ENCODE measurements around the gene CDC42EP4. TPM values are rescaled to one million over a fixed set of nuclear protein-coding genes. Genes with fewer than 3 reads are reported as not detected.

CDC42EP4 gene
- total and polyA plus RNA-seq, 2 donors from 2014 or later, result 26.2 to 76.9 TPM

DNA sequence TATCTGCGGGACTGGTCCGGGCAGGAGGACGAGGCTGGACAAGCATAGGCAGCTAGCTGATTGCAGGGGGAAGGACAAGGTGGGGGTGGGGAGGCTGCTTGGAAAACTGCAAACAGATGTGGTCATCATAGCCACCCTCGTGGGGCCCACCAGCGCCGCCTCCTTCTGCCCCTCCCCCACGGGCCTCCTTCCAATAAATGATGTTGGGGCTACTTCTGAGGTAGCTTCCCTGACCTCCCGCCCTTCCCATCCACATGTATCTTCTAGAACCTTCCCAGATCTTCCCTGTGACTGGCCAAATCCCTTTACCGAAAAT, 12.3 kb upstream of the CDC42EP4 start:
- FAIRE-seq, result no peak

DNA sequence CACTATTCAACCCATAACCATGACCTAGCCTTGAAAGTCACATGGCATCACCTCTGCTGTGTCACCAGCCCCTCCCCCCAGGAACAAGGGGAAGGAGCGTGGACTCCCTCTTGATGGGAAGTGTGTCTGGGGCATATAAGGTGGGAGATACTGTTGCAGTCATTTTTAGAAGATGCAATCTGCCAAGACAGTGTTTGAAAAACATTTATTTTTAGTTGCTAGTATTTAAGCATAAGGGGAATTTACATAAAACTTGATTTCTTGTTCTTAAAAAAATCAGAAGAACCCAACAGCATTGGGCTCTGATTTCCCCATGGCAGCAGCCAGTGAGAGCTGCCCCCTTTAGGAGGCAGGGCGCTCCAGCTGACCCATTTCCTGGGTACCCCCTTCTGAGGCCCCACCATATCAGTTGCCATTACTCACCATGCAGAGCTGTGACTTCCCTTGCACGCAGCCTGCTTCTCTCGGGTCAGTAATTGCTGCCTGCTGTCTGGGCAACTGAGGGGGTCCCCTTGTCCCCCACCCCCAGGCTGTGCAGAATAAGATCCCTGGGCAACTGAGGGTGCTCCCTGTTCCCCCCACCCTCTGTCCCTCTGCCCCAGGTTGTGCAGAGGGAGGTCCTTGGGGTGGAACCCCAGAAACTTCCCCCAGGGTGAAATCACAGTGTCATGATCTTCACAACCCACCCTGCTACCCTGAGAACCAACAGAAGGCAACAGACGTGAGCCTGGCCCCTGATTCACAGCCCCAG, 11.8 kb upstream of the CDC42EP4 start:
- no peaks in the 10 kb centered on the region for H3K27me3 ChIP-seq (ENCODE audit: control insufficient read depth, insufficient read depth, low read length)
- intact Hi-C loops (cut with DNase I), result no loop called here
- H3K9me3 ChIP-seq (ENCODE audit: control insufficient read depth in 2 of 3, insufficient read depth in 1 of 3, low read length in 3 of 3), result no peaks in the 10 kb centered on the region
- DNase-seq (no peak), FAIRE-seq (no peak)
- TF ChIP-seq, protein P1, sequence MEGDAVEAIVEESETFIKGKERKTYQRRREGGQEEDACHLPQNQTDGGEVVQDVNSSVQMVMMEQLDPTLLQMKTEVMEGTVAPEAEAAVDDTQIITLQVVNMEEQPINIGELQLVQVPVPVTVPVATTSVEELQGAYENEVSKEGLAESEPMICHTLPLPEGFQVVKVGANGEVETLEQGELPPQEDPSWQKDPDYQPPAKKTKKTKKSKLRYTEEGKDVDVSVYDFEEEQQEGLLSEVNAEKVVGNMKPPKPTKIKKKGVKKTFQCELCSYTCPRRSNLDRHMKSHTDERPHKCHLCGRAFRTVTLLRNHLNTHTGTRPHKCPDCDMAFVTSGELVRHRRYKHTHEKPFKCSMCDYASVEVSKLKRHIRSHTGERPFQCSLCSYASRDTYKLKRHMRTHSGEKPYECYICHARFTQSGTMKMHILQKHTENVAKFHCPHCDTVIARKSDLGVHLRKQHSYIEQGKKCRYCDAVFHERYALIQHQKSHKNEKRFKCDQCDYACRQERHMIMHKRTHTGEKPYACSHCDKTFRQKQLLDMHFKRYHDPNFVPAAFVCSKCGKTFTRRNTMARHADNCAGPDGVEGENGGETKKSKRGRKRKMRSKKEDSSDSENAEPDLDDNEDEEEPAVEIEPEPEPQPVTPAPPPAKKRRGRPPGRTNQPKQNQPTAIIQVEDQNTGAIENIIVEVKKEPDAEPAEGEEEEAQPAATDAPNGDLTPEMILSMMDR (IDR thresholded peaks at IDR 0.05; ENCODE audit: borderline replicate concordance, extremely low read depth, insufficient read depth), result no peak
- H3K4me3 ChIP-seq (ENCODE audit: low read length in 3 of 3), result no peak overlapping the region
- no peak overlapping the region for H3K9ac ChIP-seq (ENCODE audit: low read length in 3 of 3)
- no peak overlapping the region for H3K27ac ChIP-seq (ENCODE audit: low read depth in 2 of 2, low read length in 2 of 2)
- H3K36me3 ChIP-seq (ENCODE audit: control insufficient read depth in 2 of 3, insufficient read depth in 3 of 3, low read length in 3 of 3), result no peaks in the 10 kb centered on the region
- H3K4me1 ChIP-seq (ENCODE audit: control insufficient read depth in 2 of 3, insufficient read depth in 2 of 3, low read depth in 1 of 3, low read length in 3 of 3), result peaks cover 0 to 3% (median 0%) of the 10 kb centered on the region in 3 donors

More for the DNA sequence above, 12.3 kb upstream of the CDC42EP4 start:
- peak in 2 of 5 donors; percentile 70 to 77 for DNase-seq
- H3K4me1 ChIP-seq (ENCODE audit: control insufficient read depth in 2 of 3, insufficient read depth in 2 of 3, low read depth in 1 of 3, low read length in 3 of 3), result peaks cover 0 to 3% (median 0%) of the 10 kb centered on the region in 3 donors
- no peak overlapping the region for H3K9ac ChIP-seq (ENCODE audit: low read length in 3 of 3)
- TF ChIP-seq, protein P1 (IDR thresholded peaks at IDR 0.05; ENCODE audit: borderline replicate concordance, extremely low read depth, insufficient read depth), result no peak
- H3K27ac ChIP-seq (ENCODE audit: low read depth in 2 of 2, low read length in 2 of 2), result no peak overlapping the region
- H3K4me3 ChIP-seq (ENCODE audit: low read length in 3 of 3), result no peak overlapping the region
- H3K36me3 ChIP-seq (ENCODE audit: control insufficient read depth in 2 of 3, insufficient read depth in 3 of 3, low read length in 3 of 3), result no peaks in the 10 kb centered on the region
- H3K9me3 ChIP-seq (ENCODE audit: control insufficient read depth in 2 of 3, insufficient read depth in 1 of 3, low read length in 3 of 3), result no peaks in the 10 kb centered on the region
- no peaks in the 10 kb centered on the region for H3K27me3 ChIP-seq (ENCODE audit: control insufficient read depth, insufficient read depth, low read length)
- intact Hi-C loops (cut with DNase I), result no loop called here

DNA sequence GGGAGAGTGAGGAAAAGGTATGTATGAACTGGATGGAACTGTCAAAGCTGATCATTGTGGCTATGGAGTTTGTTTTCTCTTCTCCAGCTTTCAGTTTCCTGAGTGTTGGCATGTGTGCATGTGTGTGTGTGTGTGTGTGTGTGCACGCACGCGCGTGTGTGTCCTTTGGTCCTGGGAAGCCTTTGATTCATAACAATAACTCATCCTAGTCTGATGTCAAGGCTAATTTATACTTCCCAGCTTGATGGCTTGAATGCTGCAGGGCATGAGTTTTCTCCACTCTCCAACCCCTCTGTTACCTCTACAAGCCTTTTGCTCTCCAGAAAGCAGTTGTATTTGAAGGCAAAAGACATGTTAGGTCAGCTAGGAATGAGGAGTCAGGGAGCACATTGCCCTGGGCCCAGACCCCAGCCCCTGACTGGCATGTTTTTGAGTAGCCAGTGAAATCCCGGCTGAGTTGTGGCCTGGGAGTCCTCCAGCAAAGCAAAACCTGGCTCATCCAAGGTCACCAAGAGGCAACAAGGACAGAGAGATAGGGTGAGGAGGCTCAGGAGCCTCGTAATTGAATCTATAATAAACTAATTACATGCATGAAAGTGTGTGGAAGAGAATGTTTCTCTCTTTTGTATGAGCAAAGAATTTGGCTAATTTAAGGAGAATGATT, 8.9 kb upstream of the CDC42EP4 start:
- H3K27me3 ChIP-seq (ENCODE audit: control insufficient read depth, insufficient read depth, low read length), result no peaks in the 10 kb centered on the region
- H3K9me3 ChIP-seq (ENCODE audit: control insufficient read depth in 2 of 3, insufficient read depth in 1 of 3, low read length in 3 of 3), result no peaks in the 10 kb centered on the region
- TF ChIP-seq, protein P1 (IDR thresholded peaks at IDR 0.05; ENCODE audit: borderline replicate concordance, extremely low read depth, insufficient read depth), result no peak
- DNase-seq (peak in 1 of 5 donors; percentile 56), FAIRE-seq (no peak)
- H3K9ac ChIP-seq (ENCODE audit: low read length in 3 of 3), result no peak overlapping the region
- intact Hi-C loops (cut with DNase I), result no loop called here
- no peaks in the 10 kb centered on the region for H3K36me3 ChIP-seq (ENCODE audit: control insufficient read depth in 2 of 3, insufficient read depth in 3 of 3, low read length in 3 of 3)
- H3K4me1 ChIP-seq (ENCODE audit: control insufficient read depth in 2 of 3, insufficient read depth in 2 of 3, low read depth in 1 of 3, low read length in 3 of 3), result peaks cover 0 to 8% (median 0%) of the 10 kb centered on the region in 3 donors
- no peak overlapping the region for H3K27ac ChIP-seq (ENCODE audit: low read depth in 2 of 2, low read length in 2 of 2)
- no peak overlapping the region for H3K4me3 ChIP-seq (ENCODE audit: low read length in 3 of 3)
